KOPT-K1 (cell line): ENCODE data around the gene HECTD4.

Experiments used
- H3K27ac ChIP-seq: fragments of 200-600 bp; sonication (generic); 2 replicates; pipeline ENCODE4 v1.5.1; 2016; ENCODE audit warnings: antibody characterized with exemption, mild to moderate bottlenecking, low read depth, low read length; ENCODE audit not compliant: poor library complexity, severe bottlenecking
- H3K36me3 ChIP-seq: fragments of 200-600 bp; sonication (generic); 2 replicates; pipeline ENCODE4 v1.5.1; 2017; ENCODE audit warnings: antibody characterized with exemption, mild to moderate bottlenecking, low read length, moderate library complexity; ENCODE audit not compliant: insufficient read depth
- H3K9me3 ChIP-seq: fragments of 200-600 bp; sonication (generic); 2 replicates; pipeline ENCODE4 v1.5.1; 2017; ENCODE audit warnings: antibody characterized with exemption, low read length, mild to moderate bottlenecking; ENCODE audit not compliant: insufficient read depth, poor library complexity, severe bottlenecking

HECTD4 gene

DNA sequence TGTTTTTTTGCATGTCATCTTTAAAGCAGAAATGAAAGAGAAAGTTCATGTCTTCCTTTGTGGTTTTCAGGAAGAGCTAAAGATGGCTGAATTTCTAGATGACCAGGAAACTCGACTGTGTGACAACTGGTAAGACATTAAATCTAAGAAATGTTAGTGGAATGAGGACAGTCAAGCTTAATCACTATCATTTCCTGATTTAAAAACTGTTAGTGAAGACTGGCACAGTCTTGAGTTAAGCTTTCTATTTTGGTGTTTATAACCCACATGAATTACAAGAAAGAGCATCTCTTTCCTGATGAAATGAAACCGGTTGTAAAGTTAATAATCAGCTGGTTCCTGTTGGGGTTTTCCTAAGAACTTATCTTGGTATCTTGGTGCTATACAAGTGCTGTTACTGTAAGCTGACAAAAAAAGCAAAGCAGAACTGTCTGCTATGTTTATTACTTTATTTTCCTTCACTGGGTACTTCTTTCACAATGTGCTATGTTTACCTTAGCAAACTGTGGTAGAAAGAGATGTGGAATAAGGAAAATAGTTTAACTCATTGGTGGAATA lies 251.7 kb downstream of the HECTD4 start:
- no peaks in the 10 kb centered on the region for H3K9me3 ChIP-seq
- H3K36me3 ChIP-seq = peaks cover 37% of the 10 kb centered on the region
- peak overlapping the region; percentile 58 for H3K27ac ChIP-seq

DNA sequence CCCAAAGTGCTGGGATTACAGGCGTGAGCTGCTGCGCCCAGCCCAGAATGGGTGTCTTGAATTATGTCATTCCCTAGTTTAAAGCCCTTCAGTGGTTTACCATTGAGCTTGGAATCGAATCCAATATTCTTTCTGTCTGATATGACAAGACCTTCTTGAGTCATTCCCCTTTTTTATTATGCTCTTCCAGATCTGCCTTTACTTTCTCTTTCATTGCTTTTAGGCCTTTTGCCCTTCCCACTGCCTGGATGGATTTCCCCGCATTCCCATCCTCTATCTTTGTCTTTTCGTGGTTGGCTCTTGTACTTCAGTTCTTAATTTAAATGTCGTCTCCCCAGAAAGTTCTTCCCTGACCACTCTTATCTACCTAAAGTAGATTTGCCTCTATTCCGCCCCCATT lies 255.3 kb downstream of the HECTD4 start:
- peaks cover 9% of the 10 kb centered on the region for H3K36me3 ChIP-seq
- H3K9me3 ChIP-seq = no peaks in the 10 kb centered on the region
- no peak overlapping the region for H3K27ac ChIP-seq

DNA sequence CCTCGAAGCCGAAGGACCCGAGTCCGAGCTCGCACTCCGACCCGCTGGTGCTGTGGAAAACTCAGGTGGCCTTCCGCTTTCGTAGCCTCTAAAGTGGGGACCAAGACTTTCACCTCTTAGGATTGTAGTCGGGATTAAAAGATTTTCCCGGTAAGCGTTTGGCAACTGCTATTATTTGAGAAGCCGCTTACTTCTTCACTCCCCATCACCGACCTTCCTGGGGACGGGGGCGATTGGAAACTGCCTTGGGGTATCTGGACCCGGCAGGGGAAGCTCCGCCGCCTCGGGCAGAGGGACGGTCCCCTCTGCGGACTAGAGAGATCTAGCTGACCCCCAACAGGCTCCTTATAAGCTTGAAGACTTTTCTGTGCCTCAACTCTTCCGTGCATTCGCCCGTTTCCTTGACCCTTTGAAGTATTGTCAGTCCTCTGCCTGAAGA lies 256.2 kb downstream of the HECTD4 start:
- H3K27ac ChIP-seq = peak overlapping the region; percentile 81
- H3K36me3 ChIP-seq = peaks cover under 1% of the 10 kb centered on the region; the same call in 1 of the 2 replicates
- no peaks in the 10 kb centered on the region for H3K9me3 ChIP-seq

DNA sequence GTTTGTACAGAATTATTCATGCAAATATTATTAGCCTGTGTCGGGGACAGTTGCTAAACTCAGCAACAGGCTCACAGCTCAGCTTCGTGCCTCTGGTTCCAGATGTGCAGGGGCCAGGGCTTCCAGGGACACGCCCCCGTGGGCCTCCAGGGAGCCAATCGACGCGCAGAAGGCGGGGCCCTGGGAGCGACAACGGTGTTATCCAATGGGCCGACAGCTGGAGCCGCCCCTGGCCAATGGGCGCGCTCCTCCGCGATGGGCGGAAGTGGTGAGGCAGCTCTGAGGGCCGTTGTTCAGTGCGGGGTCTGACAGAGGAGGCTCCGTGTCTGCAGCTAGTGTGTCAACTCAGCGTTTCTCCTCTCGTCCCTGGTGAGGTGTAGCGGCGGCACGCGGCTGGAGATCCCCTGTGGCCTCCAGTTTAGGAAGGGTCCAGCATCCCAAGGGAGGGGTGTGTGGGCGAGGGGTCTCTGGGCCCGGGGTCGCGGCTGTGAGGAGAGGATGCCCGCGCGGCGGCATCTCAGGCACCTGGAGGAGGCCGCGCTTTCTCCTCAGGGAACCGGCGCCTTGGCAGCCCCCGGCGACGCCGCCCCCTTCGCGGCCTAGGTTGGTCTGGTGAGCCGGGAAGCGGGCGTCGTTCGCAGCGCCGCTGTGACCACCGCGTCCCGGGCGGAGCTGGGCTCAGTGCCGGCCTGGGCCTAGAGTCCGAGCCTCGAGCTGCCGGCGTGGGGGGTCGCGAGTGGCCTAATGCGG lies 256.8 kb downstream of the HECTD4 start, which contains the start of gene TRAFD1:
TSS of gene TRAFD1 (plus strand) at position 311 of the 750 bp plus-strand sequence. CDS start 4,963 bp downstream, outside the sequence.
- peak within 1 kb of the TSS; percentile 81 for H3K27ac ChIP-seq

DNA sequence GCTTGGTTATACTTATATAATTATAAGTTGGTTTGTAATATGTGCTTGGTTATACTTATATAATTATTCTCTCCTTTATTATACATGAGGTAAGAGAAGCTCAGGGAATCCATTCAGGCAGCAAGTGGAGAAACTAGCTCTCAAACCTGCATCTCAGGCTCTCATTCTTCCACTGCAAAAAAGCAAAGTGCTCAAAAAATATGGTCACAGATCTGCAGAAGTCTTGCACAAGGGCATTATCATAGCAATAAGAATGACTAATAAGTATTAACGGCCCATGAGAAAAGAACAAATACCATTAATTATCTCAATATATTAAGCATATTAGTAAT lies 257.3 kb downstream of the HECTD4 start:
- Histone ChIP-seq H3K9me3 (no peaks in the 10 kb centered on the region), H3K27ac (no peak overlapping the region), H3K36me3 (no peaks in the 10 kb centered on the region)

More for the DNA sequence above, 256.8 kb downstream of the HECTD4 start, which contains the start of gene TRAFD1:
- H3K9me3 ChIP-seq = no peaks in the 10 kb centered on the region
- H3K36me3 ChIP-seq = no peaks in the 10 kb centered on the region

DNA sequence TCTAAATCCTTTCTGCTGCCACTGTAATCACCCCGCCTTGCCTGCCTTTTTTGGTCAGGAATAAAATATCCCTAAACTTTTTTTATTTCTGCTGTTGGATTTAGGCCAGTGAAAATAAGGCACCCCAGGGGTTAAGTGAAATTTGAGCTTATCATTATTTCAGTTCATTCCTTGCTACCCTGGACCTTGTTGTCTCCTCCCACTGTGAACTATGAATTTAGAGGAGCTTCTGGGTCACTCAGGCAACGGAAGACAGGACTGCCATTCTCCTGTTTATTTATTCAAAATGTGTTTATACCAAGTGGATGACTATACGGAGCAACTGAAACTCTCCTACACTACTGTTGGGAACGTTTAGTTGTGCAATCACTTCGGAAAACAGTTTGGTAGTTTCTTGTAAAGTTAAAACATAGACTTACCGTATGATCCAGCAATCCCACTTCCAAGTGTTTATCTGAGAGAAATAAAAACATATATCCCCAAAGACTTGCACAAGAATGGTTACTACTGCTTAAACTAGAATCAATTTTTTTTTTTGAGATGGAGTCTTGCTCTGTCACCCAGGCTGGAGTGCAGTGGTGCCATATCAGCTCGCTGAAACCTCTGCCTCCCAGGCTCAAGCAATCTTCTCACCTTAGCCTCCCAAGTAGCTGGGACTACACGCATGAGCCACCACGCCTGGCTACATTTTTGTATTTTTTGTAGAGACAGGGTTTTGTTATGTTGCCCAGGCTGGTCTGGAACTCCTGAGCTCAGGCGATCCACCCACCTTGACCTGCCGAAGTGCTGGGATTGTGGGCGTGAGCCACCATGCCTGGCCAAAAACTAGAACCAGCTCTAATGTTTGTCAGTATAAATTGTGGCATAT lies 259.2 kb downstream of the HECTD4 start:
- Histone ChIP-seq H3K36me3 (no peaks in the 10 kb centered on the region), H3K9me3 (no peaks in the 10 kb centered on the region), H3K27ac (no peak overlapping the region)

DNA sequence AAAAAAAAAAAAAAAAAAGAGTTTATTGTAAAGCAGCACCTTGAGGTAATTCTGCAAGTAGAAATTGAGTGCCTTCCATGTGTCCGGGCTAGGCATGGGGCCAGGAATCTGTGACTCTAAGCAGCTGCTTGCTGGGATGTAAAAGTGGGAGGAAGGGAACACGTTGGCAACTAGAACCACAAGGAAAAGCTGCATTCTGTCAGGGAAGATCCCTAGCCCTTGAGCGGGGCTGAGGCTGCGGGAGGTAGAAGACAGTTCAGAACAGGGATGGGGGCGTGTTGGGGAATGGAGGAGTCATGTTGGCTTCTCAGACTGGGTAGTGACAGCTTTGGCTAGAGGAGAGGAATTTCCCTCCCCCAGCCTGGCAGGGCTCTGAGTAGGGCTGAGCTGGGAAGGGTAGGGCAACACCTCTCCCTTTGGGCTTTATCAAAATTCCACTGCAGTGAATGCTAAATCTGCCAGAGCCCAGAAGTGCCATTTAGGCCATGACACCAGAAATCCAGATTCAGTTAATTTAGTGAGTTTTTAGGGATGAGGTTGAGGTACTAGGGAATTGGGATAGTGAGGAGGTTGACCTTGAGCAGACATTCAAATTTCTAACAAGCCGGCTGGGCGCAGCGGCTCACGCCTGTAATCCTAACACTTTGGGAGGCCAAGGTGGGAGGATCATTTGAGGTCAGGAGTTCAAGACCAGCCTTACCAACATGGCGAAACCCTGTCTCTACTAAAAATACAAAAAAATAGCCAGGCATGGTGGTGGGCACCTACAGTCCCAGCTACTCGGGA lies 260.3 kb downstream of the HECTD4 start:
- no peaks in the 10 kb centered on the region for H3K36me3 ChIP-seq
- H3K9me3 ChIP-seq = no peaks in the 10 kb centered on the region
- no peak overlapping the region for H3K27ac ChIP-seq

DNA sequence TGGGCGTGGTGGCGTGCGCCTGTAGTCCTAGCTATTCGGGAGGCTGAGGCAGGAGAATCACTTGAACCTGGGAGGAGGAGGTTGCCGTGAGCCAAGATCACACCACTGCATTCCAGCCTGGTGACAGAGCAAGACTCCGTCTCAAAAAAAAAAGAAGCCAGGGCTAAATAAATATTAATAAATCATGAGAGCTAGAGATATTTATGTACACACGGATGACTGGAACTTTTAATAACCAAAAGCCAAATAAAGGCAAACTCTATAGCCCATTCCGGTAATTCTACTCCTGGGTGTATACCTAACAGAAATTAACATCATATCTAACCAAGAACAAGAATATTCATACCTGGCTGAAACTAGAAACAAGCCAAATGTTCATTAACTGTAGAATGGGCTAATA lies 264.5 kb downstream of the HECTD4 start:
- H3K36me3 ChIP-seq = no peaks in the 10 kb centered on the region
- H3K9me3 ChIP-seq = no peaks in the 10 kb centered on the region
- no peak overlapping the region for H3K27ac ChIP-seq

DNA sequence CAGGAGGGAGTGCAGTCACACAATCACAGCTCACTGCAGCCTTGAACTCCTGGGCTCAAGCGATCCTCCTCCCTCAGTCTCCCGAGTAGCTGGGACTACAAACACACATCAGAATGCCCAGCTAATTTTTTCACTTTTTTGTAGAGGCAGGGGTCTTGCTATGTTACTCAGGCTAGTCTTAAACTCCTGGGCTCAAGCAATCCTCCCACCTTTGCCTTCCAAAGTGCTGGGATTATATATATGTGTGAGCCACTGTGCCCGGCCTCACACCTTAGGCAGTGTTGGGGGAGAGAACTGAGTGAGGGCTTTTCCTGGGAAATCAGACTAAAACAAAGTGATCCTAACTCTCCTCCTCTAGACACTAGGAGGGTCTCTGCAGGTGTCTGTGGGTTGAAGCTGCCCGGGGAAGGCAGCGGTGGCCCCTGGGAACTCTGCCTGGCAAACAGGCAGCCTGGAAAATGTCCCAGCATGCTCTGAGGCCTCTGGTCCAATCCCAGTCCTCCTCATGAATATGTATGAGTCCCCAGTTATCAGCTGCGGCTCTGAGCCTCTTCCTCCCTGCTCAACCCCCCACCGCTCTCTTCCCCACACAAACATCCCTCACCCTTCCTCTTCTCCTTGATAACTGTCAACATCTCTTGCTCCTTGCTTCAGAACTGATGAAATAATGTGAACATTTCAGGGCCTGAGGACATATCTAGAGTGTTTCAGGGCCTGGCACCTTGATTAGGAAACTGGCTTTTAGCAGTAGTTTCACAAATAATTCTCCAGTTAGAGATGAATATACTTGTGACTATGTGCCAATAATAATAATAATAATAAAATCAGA lies 265.8 kb downstream of the HECTD4 start:
- H3K9me3 ChIP-seq = no peaks in the 10 kb centered on the region
- no peaks in the 10 kb centered on the region for H3K36me3 ChIP-seq
- peak overlapping the region; percentile 59 for H3K27ac ChIP-seq

DNA sequence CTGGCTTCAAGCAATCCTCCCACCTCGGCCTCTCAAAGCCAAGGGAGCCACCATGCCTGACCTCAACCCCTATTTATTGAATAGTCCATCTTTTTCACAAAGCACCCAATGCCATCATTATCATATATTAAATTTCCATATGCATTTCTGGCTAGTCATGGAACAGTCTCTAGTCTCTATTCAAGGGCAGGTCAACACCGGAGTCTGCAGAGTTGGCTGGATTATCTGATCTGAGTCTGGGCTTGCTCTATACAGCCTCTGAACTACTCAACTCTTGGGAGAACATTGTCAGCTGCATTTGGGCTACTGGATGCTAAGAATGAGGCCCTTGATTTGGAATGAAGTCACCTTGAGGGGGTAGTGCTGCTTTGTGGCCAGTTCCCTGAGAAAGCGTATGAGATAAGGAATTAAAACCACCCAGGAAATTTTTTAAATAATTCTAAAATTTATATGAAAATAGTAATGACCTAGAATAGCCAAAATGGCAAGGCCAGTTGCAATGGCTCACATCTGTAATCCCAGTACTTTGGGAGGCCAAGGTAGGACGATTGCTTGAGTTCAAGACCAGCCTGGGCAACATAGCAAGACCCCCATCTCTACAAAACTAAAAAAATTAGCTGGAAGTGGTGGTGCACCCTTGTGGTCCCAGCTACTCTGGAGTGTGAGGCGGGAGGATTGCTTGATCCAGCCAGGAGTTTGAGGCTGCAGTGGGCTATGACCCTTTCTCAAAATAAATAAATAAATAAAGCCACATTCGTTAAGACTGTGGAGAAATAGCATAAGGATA lies 266.8 kb downstream of the HECTD4 start:
- H3K9me3 ChIP-seq = no peaks in the 10 kb centered on the region
- no peak overlapping the region for H3K27ac ChIP-seq
- H3K36me3 ChIP-seq = no peaks in the 10 kb centered on the region

DNA sequence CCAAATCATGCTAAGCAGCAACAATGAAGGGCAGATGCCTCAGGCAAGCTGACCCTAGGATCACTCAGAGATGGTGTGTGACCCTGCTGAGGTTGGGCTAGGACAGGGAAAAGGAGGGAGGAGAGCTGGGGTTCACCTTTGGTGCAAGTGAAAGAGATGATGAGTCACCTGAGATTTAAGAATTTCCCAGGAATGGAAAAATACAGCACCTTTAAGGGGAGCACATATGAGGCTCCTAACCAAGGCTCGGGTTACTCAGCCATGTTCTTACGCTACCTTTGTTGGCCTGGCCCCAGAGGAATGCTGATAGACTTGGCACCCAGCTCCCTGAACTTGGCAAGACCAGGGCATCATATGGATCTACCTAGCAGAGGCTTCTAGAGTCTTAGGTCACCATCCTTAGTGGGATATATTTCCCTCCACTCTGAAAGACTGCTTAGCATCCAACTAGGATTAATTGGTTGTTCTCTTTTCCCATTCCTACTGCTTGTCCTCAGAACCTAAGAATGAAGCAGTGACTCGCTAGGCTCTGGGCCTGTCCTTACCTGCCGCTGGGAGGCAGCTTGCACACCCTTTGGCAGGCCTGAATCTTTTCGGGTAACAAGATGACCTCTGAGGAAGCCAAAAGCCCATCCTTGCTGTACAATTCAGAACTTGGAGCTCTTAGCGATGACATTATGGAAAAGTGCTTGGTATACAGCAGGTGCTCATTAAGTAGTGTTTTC lies 269.7 kb downstream of the HECTD4 start:
- H3K27ac ChIP-seq = no peak overlapping the region

DNA sequence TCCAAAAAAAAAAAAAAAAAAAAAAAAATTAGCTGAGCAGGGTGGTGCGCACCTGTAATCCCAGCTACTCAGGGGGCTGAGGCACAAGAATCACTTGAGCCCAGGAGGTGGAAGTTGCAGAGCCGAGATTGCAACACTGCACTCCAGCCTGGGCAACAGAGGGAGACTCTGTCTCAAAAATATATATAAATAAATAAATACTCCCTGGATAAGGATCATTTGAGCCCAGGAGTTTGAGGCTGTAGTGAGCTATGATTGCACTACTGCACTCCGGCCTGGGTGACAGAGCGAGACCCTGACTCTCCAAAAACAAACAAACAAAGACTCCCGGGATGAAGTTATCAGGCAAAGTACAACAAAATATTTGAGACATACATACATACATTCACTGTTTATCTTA lies 270.3 kb downstream of the HECTD4 start:
- Histone ChIP-seq H3K36me3 (no peaks in the 10 kb centered on the region), H3K27ac (no peak overlapping the region), H3K9me3 (no peaks in the 10 kb centered on the region)

More for the DNA sequence above, 269.7 kb downstream of the HECTD4 start:
- Histone ChIP-seq H3K9me3 (no peaks in the 10 kb centered on the region), H3K36me3 (no peaks in the 10 kb centered on the region)
